RWPE1 (cell line): Measurements from ENCODE around the gene MYOT.

Experiments used
- CTCF ChIA-PET: fragments of 350-600 bp; sonication (Branson Sonifier 250); formaldehyde crosslinking; extraction: SDS; loops from one replicate; lab custom pipeline; 2021; lab: Yijun Ruan, JAX
- POLR2A ChIA-PET: fragments of 400-600 bp; formaldehyde crosslinking; extraction: SDS; loops from one replicate; lab custom pipeline; 2020; ENCODE audit warnings: antibody characterized with exemption; ENCODE audit not compliant: low non-redundant PET; lab: Yijun Ruan, JAX
- DNase-seq: peaks from one replicate; pipeline ENCODE4 v3.0.0; 2012; ENCODE audit warnings: low spot score
- H3K27ac ChIP-seq: fragments of 450-650 bp; 2 replicates; pipeline ENCODE4 v1.5.1; 2017
- CTCF ChIP-seq: fragments of 450-650 bp; conservative IDR thresholded peaks from 2 replicates; pipeline ENCODE4 v1.5.1; 2017; ENCODE audit warnings: low read depth, mild to moderate bottlenecking

The MYOT gene

DNA sequence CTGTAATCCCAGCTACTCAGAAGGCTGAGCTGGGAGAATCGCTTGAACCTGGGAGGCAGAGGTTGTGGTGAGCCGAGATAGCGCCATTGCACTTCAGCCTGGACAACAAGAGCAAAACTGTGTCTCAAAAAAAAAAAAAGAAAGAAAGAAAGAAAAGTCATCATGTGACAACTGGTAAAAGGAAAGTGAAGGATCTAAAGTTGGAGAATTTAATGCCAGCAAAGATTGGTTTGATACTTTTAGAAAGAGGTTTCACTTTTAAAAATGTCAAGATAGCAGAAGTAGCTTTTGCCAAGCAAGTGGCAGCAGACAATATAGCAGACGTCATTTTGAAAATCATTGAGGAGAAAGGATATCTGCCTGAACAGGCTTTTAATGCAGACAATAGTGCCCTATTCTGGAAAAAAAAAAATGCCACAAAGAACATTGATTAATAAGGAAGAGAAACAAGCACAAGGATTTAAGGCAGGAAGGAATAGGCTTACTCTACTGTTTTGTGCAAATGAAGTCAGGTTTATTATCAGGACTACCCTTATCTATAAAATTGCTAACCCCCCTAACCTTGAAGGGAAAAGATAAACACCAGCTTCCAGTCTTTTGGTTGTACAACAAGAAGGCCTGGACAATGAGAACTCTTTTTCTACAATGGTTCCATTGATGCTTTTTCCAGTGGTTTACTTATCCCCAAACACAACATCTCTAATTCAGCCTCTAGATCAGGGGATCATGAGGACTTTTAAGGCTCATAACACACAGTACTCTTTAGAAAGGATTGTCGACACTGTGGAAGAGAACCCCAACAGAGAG lies 33.6 kb downstream of the MYOT start:
- ChIA-PET CTCF (interaction anchor here (0.7 to 0.8 kb wide), 2 partner anchors 183 to 647 kb away, joined by 3 read pairs; partner anchors contain the start of gene WNT8A), POLR2A (no interaction called here)
- no peak for TF ChIP-seq CTCF
- no peak for DNase-seq
- H3K27ac ChIP-seq, result no peak overlapping the region

DNA sequence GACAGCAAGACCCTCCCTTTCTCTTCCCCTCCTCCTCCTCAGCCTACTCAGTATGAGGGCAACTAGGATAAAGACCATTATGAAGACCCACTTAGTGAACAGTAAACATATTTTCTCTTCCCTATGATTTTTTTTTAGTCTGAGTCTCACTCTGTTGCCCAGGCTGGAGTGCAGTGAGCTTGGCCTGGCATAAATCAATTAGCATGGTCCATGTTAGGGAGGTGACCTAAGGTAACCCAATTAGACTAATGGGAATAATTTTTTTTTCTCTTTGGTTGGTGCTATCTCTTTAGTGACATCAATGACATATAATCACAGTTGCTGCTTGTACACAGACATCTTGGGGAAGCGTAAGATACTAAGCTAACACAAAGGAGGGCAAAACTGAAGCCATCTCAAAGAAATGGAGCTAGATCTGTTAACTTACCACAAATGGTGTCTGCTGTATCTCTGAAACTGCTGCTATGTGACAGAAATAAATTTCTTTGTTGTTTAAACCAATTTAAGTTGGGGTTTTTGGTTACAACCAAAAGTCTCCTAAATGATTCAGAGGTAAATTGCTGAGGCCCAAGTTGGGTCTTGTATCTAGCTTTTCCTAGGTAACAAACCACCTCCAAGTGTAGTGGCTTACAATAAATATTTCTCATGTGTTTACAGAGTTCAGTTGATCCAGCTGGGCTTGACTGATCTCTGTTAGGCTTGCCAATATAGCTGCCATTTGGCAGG lies 34.9 kb downstream of the MYOT start:
- TF ChIP-seq CTCF, result no peak
- DNase-seq, result no peak
- H3K27ac ChIP-seq, result no peak overlapping the region
- ChIA-PET CTCF (interaction anchor here (0.6 to 0.9 kb wide), 3 partner anchors 9 to 181 kb away, joined by 3 to 5 read pairs (median 3); partner anchors contain the start of gene WNT8A), POLR2A (no interaction called here)

GRCh38 chr5:137914758-137915157 lies 47.1 kb downstream of the MYOT start:
- ChIA-PET POLR2A (no interaction called here), CTCF (no interaction called here)
- no peak overlapping the region for H3K27ac ChIP-seq
- DNase-seq, result no peak
- TF ChIP-seq CTCF, result no peak

DNA sequence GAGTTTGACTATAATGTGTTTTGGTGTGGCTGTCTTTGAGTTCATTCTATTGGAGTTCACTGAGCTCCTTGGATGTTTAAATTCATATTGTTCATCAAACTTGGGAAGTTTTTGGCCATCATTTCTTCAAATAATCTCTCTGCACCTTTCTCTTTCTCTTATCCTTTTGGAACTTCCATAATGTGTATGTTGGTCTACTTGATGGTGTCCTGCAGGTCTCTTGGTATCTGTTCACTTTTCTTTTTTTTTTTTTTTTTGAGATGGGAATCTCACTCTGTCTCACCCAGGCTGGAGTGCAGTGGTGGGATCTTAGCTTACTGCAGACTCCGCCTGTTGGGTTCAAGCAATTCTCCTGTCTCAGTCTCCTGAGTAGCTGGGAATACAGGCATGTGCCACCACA lies 49.3 kb downstream of the MYOT start:
- no peak for TF ChIP-seq CTCF
- ChIA-PET CTCF (no interaction called here), POLR2A (no interaction called here)
- no peak for DNase-seq
- H3K27ac ChIP-seq, result no peak overlapping the region

GRCh38 chr5:137921931-137922330 lies 54.3 kb downstream of the MYOT start:
- ChIA-PET POLR2A (no interaction called here), CTCF (interaction anchor here (0.8 kb wide), 1 partner anchor 28 kb away, joined by 3 read pairs; no protein-coding TSS in a partner anchor)
- no peak for DNase-seq
- no peak overlapping the region for H3K27ac ChIP-seq
- TF ChIP-seq CTCF, result no peak

GRCh38 chr5:137923856-137924255 lies 56.2 kb downstream of the MYOT start:
- DNase-seq, result no peak
- no peak for TF ChIP-seq CTCF
- POLR2A ChIA-PET, result no interaction called here
- CTCF ChIA-PET, result interaction anchor here (0.7 to 0.9 kb wide), 2 partner anchors 9 to 145 kb away, joined by 3 to 5 read pairs; no protein-coding TSS in a partner anchor
- no peak overlapping the region for H3K27ac ChIP-seq
